Urothelium cell line (cell line): ENCODE data around the gene NAPEPLD.
A peak's percentile ranks its signal among the peaks of the same experiment; 100 is the strongest.
"Not testable (repeated sequence)": the region's sequence is repeated elsewhere in the genome, so short reads cannot be mapped to it uniquely, and the experiment has no call there.

Experiments used
- DNase-seq: peaks from one replicate; pipeline ENCODE4 v3.0.0; 2011; ENCODE audit warnings: low spot score, mixed read lengths
- FAIRE-seq: peaks from 2 replicates; lab custom pipeline; 2011; peaks lifted over from hg19 to GRCh38; lab: Jason Lieb, UNC

NAPEPLD gene

DNA sequence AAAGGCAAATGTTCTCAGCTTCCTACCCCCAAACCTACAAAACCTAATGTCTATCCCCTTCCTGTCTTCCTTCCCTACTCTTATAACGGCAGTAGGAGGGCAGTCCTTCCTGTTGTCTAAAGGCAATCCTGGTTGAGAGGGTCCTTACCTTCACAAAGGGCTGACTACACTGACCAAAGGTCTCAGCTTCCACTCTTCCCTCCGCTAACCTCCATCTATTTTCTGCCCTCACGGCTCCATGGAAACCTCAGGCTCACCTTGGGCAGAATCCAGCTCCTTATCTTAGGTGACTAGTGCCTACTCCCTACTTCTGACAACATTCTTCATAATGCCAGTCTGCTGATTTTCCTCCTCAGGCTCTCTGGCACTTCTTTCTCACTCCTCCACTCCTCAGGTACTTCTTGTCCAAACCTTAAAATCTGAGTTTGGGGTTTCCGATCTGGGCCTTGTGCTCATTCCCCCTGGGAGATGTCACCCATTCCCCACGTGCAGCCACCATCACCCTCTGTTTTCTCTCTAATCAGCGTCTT lies 74.8 kb downstream of the NAPEPLD start:
- DNase-seq (peak; percentile 47), FAIRE-seq (no peak)

GRCh38 chr7:103071000-103071399 lies 77.9 kb downstream of the NAPEPLD start:
- FAIRE-seq (no peak), DNase-seq (no peak)

- FAIRE-seq = no peak
Observed at GRCh38 chr7:103068414-103069403, 80.2 kb downstream of the NAPEPLD start.

DNA sequence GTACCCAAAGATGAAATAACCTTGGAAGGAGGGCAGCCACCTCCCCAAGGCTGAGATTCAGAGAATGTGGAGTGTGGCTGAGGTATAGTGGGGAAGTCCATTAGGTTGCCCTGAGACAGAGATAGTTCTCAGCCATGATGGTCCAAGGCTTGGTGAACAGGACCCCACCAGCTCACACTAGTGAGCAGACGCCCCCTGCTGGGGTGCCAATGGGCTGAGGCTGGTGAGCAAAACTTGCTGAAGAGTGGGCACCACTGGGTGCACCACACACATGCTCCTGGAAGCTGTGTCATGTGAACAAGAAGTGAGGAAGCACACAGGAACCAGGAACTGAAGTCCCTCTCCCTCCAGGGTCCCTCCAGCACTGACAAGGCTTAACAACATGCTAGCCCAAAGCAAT lies 83.2 kb downstream of the NAPEPLD start:
- FAIRE-seq (peak; percentile 69), DNase-seq (peak; percentile 72)

More at GRCh38 chr7:103068414-103069403, 80.2 kb downstream of the NAPEPLD start:
- DNase-seq = no peak

GRCh38 chr7:103063895-103064294 lies 85.0 kb downstream of the NAPEPLD start:
- no peak for FAIRE-seq
- DNase-seq = peak; percentile 21

DNA sequence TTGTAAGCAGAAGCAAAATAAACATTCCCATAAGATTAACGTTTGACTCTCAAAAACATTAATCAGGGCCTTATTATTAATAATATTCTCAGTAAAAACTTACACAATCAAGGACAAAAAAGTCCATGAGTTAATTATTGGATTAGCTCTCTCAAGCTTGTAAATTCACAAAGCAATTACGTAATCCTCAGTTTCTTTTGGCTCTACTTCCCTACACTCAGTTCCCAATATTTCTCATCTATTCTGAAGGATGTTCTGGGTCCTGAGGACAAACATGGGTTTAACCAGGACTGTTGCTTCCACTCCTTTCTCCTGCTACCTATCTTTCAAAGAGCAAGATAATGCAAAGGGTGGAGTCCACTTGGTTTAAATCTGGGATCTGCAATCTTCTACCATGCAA lies 89.4 kb downstream of the NAPEPLD start:
- DNase-seq (no peak), FAIRE-seq (no peak)

DNA sequence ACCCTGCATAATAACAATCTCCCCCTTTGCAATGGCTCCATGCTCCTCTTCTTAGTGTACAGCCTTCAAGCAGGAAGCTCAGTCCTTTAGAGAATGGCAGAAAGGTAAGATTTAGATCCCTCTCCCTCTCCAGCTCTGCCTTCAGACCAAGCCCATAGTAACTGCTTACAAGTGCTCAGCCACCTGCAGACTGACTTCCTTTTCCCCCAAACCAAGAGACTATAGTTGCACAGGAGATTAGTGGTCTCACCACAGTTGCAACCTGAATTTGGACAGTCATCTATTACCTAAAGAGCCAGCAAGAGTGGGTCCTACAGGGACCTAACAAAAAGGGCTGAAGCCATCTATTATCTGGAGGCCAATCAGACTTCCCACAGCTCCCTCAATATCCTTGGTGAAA lies 90.8 kb downstream of the NAPEPLD start:
- DNase-seq (no peak), FAIRE-seq (peak; percentile 23)

DNA sequence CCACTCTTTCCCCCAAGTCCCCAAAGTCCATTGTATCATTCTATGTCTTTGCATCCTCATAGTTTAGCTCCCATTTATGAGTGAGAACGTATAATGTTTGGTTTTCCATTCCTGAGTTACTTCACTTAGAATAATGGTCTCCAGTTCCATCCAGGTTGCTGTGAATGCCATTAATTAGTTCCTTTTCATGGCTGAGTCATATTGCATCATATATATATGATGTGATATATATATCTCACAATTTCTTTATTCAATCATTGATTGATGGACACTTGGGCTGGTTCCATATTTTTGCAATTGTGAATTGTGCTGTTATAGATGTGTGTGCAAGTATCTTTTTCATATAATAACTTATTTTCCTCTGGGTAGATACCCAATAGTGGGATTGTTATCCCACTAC lies 92.9 kb downstream of the NAPEPLD start:
- DNase-seq, FAIRE-seq: not testable (repeated sequence)

DNA sequence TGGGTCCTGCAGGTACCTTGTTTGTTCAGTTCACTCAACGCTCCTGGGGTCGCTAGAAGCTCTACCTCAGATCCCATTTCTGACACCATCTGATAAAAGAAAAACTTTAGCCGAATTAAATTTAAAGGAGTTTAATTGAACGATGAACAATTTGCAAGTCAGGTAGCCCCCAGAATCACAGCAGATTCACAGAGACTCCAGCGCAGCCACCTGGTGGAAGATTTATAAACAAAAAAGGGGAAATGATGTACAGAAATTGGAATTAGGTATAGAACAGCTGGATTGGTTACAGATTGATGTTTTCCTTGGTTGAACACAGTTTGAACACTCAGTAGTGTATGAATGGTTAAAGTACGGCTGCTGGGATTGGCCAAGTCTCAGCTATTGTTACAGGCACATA lies 97.4 kb downstream of the NAPEPLD start:
- DNase-seq = no peak
- no peak for FAIRE-seq
